Osteocyte (in vitro differentiated cells): ENCODE results near the gene SPAG9. TPM values are rescaled to one million over a fixed set of nuclear protein-coding genes. Genes with fewer than 3 reads are reported as not detected.
A peak's percentile ranks its signal among the peaks of the same experiment; 100 is the strongest.

Experiments
- DNase-seq: peaks from one replicate; pipeline ENCODE4 v3.0.0; 2021; ENCODE audit warnings: mixed read lengths; ENCODE audit not compliant: unreplicated experiment; ENCODE audit errors: extremely low spot score
- H3K27ac Mint-ChIP-seq: one replicate; pipeline ENCODE4 v1.8.0; 2021; ENCODE audit warnings: mild to moderate bottlenecking, mixed read lengths; ENCODE audit not compliant: unreplicated experiment
- H3K27me3 Mint-ChIP-seq: one replicate; pipeline ENCODE4 v1.8.0; 2021; ENCODE audit warnings: mixed read lengths; ENCODE audit not compliant: unreplicated experiment
- H3K36me3 Mint-ChIP-seq: one replicate; pipeline ENCODE4 v1.8.0; 2021; ENCODE audit warnings: mixed read lengths; ENCODE audit not compliant: unreplicated experiment
- H3K4me1 Mint-ChIP-seq: one replicate; pipeline ENCODE4 v1.8.0; 2021; ENCODE audit warnings: mixed read lengths; ENCODE audit not compliant: unreplicated experiment
- H3K4me3 Mint-ChIP-seq: one replicate; pipeline ENCODE4 v1.8.0; 2021; ENCODE audit warnings: mild to moderate bottlenecking, moderate library complexity, mixed read lengths; ENCODE audit not compliant: unreplicated experiment
- H3K9me3 Mint-ChIP-seq: one replicate; pipeline ENCODE4 v1.8.0; 2021; ENCODE audit warnings: mixed read lengths; ENCODE audit not compliant: unreplicated experiment
- total RNA-seq: library from RNA; stranded (reverse); gene quantifications from 2 replicates; pipeline ENCODE4 v1.2.1, GENCODE V29; 2021
- TF ChIP-seq, protein P1 (sequence below): fragments of 200-600 bp; sonication (generic); IDR thresholded peaks from 2 replicates; pipeline ENCODE4 v1.5.0; 2021; ENCODE audit warnings: antibody characterized with exemption, mild to moderate bottlenecking, moderate library complexity

SPAG9 gene
- total RNA-seq, 1 donor from 2014 or later = 100 TPM

DNA sequence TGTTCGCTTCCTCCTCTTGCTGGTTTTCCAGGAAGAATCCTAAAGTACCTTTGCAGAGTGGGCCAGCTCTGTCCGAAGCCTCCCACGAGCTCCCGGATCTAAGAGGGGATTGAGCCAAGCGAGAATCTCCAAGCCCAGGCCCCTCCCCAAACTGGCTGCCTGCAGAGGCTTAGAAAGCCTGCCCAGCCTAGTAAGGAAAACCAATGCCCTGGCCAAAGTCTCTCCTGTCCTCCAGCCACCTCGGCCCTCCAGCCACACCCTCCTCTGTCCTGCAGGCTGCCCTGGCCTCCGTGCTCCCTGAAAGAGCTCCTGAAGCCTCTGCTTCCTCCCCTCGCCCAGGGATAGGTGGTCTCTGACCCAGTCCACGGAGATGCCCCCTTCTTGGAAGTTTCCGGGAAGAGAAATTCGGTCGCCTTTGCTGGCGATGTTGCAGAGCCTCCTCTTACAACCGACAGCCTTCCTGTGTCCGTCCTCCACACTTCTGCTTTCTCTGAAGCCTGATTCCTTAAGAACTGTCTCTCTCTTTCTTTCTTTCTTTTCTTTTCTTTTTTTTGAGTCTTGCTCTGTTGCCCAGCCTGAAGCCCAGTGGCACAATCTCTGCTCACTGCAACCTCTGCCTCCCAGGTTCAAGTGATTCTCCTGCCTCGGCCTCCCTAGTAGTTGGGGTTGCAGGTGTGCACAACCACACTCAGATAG, 199.6 kb downstream of the SPAG9 start:
- Mint-ChIP-seq H3K9me3 (no peaks in the 10 kb centered on the region), H3K27ac (peak overlapping the region; percentile 93), H3K36me3 (no peaks in the 10 kb centered on the region), H3K4me1 (peaks cover 19% of the 10 kb centered on the region), H3K27me3 (no peaks in the 10 kb centered on the region), H3K4me3 (no peak overlapping the region)
- TF ChIP-seq, protein P1, sequence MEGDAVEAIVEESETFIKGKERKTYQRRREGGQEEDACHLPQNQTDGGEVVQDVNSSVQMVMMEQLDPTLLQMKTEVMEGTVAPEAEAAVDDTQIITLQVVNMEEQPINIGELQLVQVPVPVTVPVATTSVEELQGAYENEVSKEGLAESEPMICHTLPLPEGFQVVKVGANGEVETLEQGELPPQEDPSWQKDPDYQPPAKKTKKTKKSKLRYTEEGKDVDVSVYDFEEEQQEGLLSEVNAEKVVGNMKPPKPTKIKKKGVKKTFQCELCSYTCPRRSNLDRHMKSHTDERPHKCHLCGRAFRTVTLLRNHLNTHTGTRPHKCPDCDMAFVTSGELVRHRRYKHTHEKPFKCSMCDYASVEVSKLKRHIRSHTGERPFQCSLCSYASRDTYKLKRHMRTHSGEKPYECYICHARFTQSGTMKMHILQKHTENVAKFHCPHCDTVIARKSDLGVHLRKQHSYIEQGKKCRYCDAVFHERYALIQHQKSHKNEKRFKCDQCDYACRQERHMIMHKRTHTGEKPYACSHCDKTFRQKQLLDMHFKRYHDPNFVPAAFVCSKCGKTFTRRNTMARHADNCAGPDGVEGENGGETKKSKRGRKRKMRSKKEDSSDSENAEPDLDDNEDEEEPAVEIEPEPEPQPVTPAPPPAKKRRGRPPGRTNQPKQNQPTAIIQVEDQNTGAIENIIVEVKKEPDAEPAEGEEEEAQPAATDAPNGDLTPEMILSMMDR = no peak
- no peak for DNase-seq

DNA sequence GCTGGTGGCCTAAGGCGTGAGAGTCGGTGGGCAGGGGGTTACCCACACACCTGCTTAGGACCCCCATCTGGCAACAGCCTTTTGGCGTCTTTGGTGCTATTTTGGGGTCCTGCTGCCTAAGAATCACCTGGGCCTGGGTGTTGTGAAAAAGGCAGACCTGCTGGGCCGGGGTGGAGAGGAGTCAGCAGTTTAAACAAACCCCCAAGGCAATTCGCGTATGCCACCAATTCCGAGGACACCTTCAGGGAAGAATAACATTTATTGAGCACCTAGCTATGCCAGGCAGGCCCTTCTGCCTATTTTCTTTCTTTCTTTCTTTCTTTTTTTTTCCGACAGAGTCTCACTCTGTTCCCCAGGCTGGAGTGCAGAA, 200.6 kb downstream of the SPAG9 start:
- no peak for DNase-seq
- TF ChIP-seq, protein P1 = no peak
- peak overlapping the region; percentile 93 for H3K27ac Mint-ChIP-seq
- H3K9me3 Mint-ChIP-seq = no peaks in the 10 kb centered on the region
- peaks cover 19% of the 10 kb centered on the region for H3K4me1 Mint-ChIP-seq
- no peak overlapping the region for H3K4me3 Mint-ChIP-seq
- no peaks in the 10 kb centered on the region for H3K27me3 Mint-ChIP-seq
- no peaks in the 10 kb centered on the region for H3K36me3 Mint-ChIP-seq

DNA sequence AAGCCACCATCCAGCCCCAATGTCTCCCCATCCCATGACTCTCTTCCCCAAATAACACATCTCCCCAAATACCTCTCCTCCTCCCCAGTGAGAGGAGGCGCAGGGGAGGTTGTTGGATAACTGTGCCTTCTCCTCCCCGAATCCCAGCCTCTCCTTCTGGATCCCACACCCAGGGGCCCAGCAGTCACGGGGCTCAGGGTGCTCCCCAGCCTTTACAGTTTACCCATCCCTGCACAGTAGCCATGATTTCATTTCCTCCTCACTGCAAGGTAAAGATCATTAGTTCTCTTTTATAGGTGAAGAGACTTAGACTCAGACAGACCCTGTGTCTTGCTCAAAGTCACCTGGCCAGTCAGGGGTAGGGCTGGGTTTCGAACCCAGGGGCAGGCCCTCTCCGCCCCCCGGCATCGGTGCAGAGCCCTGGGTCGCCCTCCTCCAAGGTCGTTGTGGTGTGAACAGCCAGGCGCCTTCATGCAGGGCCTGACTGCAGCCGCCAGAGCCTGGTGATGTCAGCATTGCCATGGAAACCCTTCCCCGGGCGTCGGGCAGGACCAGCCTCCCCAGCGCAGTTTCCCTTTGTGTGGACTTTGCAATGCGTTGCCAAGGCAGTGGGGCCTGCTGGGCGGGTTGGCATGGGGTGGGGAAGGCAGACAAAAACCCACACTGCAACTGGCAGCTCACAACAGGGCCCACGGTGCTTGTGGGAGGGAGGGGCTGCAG, 201.2 kb downstream of the SPAG9 start:
- Mint-ChIP-seq H3K9me3 (no peaks in the 10 kb centered on the region), H3K4me3 (no peak overlapping the region), H3K27ac (peak overlapping the region; percentile 93), H3K36me3 (no peaks in the 10 kb centered on the region), H3K4me1 (peaks cover 19% of the 10 kb centered on the region), H3K27me3 (no peaks in the 10 kb centered on the region)
- peak; percentile 97 for DNase-seq
- TF ChIP-seq, protein P1 = no peak

DNA sequence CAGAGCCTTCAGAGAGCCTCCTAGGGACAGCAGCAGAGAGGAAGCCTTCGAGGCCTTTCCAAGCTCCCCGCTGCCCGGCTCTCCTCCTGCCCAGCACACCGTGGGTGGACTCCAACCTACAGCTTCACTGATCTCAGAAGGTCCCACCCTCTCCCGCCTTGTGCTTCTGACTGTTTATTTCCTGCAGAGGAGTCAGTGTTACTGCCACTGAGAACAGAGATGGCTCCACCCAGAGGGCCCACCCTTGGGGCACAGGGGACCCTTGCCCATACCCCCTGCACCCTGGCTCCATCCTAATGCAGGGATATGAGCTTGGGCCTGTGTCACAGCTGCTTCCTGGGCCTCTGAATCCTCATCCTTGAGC, 201.8 kb downstream of the SPAG9 start:
- Mint-ChIP-seq H3K4me1 (peaks cover 19% of the 10 kb centered on the region), H3K4me3 (no peak overlapping the region)

More for the DNA sequence above, 201.8 kb downstream of the SPAG9 start:
- DNase-seq = no peak
- H3K27me3 Mint-ChIP-seq = no peaks in the 10 kb centered on the region
- no peaks in the 10 kb centered on the region for H3K36me3 Mint-ChIP-seq
- no peaks in the 10 kb centered on the region for H3K9me3 Mint-ChIP-seq
- peak overlapping the region; percentile 93 for H3K27ac Mint-ChIP-seq
- TF ChIP-seq, protein P1 = no peak
